Smooth muscle cell of the brain vasculature (primary cell): Measurements from ENCODE around the gene SORL1.

Source experiments
- DNase-seq: peaks from one replicate; pipeline ENCODE4 v3.0.0-alpha.2; 2012; ENCODE audit warnings: low read depth, low spot score

Gene SORL1

DNA sequence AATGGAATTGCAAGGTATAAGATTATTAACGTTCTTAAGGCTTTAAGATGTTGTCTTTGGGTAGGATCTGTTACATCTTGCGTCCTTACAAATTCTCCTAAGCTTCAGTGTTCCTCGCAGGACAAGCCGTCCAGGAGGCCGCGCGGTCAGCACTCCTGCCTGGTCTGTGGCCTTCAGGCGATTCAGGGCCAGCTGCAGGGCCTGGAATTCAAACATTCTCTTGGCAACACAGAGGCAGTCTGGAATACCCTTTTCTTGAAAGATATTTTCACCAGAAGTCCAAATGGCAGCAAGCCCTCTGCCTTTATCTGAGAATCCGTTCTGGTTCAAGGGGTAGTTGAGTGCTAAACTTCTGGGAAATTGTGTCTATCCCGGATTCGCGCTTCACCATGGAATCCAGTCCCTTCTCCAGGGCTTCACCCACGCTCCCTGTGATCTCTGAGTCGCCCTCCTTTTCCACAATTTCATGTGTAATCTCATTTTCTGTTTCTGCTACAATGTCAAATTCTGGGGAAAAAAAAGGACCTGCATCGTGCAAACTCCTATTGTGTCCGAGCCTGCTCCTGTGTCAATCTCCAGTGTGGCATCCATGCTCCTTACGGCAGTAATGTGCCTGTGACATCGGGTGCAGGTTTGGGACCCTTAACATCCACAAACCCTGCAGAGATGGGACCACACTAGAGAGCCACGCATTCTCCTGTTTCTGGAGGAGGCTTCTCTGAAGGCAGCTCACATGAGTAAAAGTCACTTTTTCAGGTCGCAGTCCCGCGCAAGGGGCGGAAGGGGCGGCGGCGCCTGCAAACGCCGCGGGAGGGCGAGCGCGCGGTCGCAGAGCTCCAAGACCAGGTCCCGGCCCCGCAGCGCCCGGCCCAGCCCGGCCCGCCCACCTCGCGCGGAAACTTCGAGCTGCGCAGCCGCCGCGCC lies 25.4 kb upstream of the SORL1 start:
- DNase-seq, result no peak

- DNase-seq, result no peak
Observed at GRCh38 chr11:121427400-121427744, 24.7 kb upstream of the SORL1 start.

GRCh38 chr11:121429556-121429955 lies 22.6 kb upstream of the SORL1 start:
- no peak for DNase-seq

DNA sequence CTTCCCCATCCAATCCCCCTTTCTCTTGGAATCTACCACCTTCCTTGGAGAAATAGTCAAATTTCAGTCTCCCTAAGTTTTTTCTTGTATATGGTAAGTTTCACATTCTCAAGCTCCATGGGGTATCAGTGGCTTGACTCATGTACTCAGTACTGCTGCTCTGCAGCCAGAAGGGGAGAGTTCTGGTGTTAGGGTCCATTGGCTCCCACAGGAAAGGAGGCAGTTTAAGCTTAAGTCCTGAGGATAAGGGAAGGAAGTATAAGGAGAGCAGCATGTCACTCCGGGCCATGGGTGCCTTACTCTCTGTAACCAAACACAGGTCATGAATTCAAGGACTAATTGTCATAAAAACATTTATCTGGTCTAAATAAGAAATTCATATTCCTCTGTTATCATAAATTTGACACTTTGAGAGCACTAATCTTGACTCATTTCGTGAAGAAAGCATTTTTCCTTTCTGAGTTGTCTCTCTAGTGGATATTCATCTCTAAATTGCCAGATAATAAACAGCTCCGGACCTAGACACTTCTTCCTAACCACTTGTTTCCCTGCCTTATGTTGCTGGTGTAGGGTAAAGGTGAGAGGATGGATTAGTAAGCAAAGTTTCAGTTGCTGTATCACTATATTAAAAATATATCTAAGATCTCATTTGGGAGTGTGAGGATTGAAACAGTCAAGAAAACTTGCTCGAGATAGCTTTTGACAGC lies 20.1 kb upstream of the SORL1 start:
- no peak for DNase-seq

DNA sequence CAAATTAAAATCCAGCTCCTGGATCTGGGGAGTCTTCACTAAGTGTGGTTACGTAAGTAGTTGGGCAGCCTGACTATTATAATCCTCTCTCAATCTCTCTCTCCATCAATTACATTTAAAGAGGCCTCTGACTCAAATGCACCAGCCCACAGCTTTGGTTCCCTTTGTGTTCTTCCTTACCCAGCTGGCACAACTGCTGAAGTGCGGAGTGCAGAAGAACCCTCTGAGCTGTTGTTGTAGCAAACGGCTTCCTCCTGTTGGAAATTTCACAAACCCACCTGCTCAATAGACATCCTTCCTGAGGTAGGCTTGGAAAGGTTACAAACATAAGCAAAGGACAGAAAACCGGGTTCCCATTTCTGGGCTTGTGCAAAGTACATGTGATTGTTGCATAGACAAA lies 17.0 kb upstream of the SORL1 start:
- no peak for DNase-seq

DNA sequence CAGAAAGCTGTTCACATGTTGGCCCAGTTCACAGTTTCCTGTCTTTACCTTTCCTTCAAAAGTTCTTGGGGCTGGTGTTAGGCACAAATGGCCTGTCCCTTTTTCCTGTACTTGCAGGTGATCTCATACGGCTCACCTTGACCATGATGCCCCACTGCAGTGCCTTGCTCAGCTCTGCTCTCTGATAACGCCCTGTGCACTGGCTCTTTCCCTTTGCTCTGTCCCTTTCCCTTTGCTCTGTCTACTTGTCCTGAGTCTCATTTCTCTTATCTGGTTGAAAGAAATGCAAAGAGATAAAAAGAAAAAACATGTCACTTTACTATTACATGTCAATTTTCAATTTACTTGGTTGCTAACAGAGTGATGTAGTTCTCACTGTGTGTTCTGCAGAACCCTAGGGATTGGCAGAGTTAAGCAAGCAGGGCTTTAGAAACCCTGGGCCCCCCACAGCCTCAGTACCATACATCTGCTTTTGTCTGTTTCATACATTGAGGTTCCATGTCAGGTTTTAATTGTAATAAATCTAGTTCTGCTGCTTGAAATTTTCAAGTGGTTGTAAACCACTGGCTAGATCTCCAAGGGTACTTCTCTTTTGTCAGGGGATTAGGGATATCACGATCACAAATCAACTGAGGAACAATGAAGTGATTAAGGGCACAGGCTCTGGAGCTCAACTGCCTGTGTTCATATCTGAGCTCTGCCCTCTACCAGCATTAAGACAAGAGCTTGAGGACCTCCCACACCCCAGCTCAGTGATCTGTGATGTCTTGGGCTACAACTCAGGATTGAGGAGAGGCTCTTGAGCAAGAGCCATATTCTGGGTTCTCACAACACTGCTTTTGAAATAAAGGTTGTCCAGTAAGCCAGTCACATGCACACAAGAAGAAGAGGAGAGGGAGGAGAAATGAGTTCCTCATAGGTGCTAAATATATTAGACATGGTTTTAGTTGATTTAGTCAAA lies 16.3 kb upstream of the SORL1 start:
- DNase-seq, result no peak

GRCh38 chr11:121437018-121437685 lies 15.0 kb upstream of the SORL1 start:
- DNase-seq, result no peak

GRCh38 chr11:121437686-121438078 lies 14.4 kb upstream of the SORL1 start:
- DNase-seq, result no peak

DNA sequence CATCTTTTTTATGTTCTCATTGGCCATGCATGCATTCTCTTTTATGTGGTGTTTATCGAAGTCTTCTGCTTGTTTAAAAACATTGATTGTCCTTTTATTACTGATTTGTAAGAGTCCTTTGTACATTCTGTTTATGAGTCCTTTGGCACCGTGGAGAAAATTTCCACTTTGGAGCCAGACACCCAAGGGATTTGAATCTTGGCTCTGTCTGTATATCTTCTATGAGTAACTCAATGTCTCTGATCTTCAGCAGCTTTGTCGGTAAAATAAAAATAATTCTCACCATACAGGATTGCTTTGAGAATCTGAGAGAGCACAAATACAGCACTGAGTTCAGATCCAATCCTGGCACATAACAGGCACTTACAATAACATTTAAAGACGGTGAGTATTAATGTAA lies 12.8 kb upstream of the SORL1 start:
- no peak for DNase-seq

DNA sequence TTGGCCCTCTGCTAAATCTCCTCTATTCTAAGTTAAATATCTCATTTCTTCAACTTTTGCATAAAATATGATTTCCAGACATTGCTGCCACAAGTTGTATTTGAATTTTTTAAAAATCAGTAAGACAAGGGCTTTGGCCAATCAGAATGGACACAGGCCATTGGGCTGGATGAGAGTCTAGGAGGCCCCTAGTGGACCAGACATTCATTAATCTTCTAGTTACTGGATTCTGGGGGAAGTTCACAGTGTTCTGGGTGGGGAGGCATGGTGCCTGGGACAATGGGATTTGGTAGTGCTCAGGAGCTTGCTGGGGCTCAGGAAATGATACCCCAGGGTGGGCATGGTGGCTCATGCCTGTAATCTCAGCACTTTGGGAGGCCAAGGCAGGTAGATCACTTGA lies 12.4 kb upstream of the SORL1 start:
- no peak for DNase-seq

DNA sequence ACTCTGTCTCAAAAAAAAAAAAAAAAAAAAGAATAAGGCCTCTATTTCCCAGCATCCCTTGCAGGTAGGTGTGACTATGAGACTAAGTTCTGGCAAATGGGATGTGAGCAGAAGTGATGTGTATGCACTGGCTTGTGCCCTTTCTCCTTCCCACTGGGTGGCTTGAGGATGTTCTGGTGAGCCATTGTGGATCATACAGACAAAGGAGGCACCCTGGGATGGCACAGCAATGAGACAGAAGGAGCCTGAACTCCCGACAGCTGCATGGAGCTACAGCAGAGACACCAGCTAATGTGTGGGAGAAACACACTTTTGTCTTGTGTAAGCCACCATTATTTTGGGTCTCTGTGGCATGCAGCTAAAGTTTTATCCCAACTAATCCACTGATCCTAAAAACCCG lies 10.6 kb upstream of the SORL1 start:
- no peak for DNase-seq

GRCh38 chr11:121443688-121444275 lies 8.3 kb upstream of the SORL1 start:
- DNase-seq, result no peak

- no peak for DNase-seq
Observed at GRCh38 chr11:121444526-121444925, 7.6 kb upstream of the SORL1 start.

DNA sequence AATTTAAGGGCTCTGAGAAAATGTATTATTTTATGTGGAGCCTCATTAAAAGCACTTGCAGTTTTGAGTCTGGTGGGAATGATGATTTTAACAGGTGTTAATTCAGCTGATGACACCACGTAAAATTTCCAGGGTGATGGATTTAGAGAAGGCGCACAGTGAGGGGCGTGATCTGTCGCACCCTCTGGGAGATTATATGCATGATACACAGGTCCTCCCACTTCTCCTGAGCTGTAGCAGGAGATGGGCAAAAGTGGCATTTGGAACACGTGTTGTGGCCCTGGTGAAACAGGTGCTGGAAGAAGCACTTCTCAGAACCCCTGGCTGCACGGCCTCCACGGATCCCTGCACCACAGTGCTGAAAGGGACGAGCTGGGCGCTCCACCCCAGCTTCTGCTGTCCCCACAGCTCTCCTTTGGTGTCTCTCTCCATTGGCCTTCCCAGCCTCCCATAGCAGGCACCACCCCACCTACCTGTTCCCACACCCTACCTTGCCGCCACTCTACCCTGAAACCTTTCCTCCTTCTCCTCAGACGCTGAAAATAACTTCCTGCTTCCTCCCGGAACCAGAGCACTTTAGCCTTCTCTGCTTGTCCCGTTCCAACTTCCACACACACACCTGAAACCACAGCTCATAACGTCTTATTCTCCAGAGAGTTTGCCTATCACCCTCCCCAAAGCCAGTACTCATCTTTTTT lies 6.9 kb upstream of the SORL1 start:
- no peak for DNase-seq

GRCh38 chr11:121446752-121447156 lies 5.4 kb upstream of the SORL1 start:
- no peak for DNase-seq

DNA sequence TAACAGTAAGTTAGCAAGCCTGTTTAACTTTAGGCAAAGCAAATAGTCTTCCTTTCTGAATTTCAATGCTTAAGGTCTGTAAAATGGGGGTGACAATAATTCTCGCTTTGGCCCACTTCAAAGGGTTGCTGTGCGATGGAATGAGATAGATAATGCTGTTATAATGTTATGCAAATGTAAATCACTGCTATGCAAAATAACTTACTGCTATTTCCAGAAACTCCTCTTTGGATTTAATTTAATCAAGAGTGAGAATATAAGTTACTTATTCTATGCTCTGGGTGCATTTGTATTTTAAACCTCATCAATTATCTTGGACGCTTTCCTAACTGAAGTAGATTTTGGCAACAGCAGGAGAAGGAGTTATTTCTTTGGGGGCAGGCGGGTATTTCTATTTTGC lies 4.1 kb upstream of the SORL1 start:
- no peak for DNase-seq

- DNase-seq, result no peak
Observed at GRCh38 chr11:121448431-121448941, 3.6 kb upstream of the SORL1 start.

- DNase-seq, result no peak
Observed at GRCh38 chr11:121449123-121449522, 3.0 kb upstream of the SORL1 start.

DNA sequence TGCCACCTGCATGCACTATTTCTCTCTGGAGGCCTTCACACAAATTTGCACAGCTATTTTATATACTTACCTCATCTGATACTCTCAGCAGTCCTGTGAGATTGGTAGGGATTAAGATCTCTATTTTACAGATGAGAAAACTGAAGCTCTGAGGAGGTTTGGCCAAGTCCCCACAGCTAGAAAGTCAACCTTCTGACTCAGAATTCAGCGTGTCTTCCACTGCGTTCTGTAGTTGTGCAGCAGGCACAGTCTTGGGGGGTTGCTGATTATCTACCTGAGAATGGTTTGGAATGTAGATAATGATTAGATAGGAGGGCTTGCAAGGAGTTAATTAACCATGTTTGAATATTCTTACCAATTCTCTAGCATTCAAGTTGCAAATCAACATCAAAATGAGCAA lies 2.5 kb upstream of the SORL1 start:
- no peak for DNase-seq

DNA sequence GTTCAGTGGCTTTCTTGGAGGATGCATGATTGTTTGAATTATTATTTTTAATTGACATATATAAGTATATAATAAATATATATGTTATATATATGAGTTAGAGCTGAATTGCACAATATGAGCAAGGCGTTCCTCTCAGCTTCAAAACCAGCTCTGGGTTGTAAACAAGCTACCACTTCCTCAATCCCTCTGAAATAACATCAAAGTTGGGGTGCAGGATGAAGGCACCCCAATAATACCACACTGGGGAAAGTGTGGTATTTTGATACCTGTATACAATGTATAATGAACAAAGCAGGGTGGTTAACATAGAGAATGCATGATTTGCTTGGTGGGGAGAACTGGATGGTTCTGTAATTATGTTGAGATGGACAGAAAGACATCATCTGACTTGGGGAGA lies 1.7 kb upstream of the SORL1 start:
- DNase-seq, result no peak
